ENCODE results near the gene SLC6A2.

Gene SLC6A2

GRCh38 chr16:55728797-55729196 lies 73.0 kb downstream of the SLC6A2 start:
- no peak for DNase-seq (ENCODE audit: low read depth)
- no peak for TF ChIP-seq CTCF (conservative IDR thresholded peaks at IDR 0.05; ENCODE audit: low read depth, low read length)
- H3K4me3 ChIP-seq (ENCODE audit: low read depth, low read length) = no peak overlapping the region

- no peak for DNase-seq (ENCODE audit: low read depth)
- no peak for TF ChIP-seq CTCF (conservative IDR thresholded peaks at IDR 0.05; ENCODE audit: low read depth, low read length)
- H3K4me3 ChIP-seq (ENCODE audit: low read depth, low read length) = no peak overlapping the region
Observed at GRCh38 chr16:55730115-55730514, 74.3 kb downstream of the SLC6A2 start.

DNA sequence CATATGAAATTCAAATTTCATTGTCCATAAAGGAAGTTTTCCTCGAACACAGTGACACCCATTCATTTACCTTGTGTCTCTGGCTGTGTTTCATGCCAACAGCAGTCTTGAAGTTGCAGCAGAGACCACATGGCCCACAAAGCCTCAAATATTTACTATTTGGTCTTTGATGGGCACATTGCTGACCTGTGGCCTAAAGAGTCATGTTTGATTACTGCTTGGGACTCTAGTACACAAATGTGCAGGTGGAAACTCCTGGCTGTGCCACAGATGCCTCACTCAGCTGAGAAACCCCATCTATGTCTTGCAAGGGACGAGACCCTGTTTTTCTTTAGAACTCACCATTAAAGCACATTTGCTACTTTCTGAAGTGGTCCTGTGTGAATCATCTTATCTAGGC lies 76.7 kb downstream of the SLC6A2 start:
- no peak overlapping the region for H3K4me3 ChIP-seq (ENCODE audit: low read depth, low read length)
- no peak for DNase-seq (ENCODE audit: low read depth)
- TF ChIP-seq CTCF (conservative IDR thresholded peaks at IDR 0.05; ENCODE audit: low read depth, low read length) = no peak

DNA sequence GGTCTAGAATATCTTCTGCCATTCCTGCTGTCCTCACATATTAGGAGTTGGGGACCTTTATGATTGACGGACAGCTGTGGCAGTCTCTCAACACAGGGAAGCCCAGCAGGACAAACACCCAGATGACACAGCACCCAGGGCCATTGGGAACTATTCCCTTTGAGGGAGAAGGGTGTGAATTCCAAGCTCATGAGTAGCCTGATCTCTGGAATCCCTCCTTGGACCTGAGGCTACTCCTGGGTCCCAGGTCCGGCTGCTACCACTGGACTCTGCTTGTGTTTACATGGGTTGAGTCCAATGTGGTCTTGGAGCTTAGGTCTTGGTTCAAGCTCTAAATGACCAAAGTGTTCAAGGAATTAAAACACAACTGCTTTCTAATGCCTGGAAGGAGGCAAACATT lies 78.9 kb downstream of the SLC6A2 start:
- TF ChIP-seq CTCF (conservative IDR thresholded peaks at IDR 0.05; ENCODE audit: low read depth, low read length) = no peak
- H3K4me3 ChIP-seq (ENCODE audit: low read depth, low read length) = no peak overlapping the region
- no peak for DNase-seq (ENCODE audit: low read depth)

GRCh38 chr16:55735120-55735781 lies 79.5 kb downstream of the SLC6A2 start:
- no peak for DNase-seq (ENCODE audit: low read depth)
- no peak for TF ChIP-seq CTCF (conservative IDR thresholded peaks at IDR 0.05; ENCODE audit: low read depth, low read length)
- H3K4me3 ChIP-seq (ENCODE audit: low read depth, low read length) = no peak overlapping the region

- TF ChIP-seq CTCF (conservative IDR thresholded peaks at IDR 0.05; ENCODE audit: low read depth, low read length) = no peak
- H3K4me3 ChIP-seq (ENCODE audit: low read depth, low read length) = no peak overlapping the region
- no peak for DNase-seq (ENCODE audit: low read depth)
Observed at GRCh38 chr16:55736671-55737070, 80.9 kb downstream of the SLC6A2 start.

DNA sequence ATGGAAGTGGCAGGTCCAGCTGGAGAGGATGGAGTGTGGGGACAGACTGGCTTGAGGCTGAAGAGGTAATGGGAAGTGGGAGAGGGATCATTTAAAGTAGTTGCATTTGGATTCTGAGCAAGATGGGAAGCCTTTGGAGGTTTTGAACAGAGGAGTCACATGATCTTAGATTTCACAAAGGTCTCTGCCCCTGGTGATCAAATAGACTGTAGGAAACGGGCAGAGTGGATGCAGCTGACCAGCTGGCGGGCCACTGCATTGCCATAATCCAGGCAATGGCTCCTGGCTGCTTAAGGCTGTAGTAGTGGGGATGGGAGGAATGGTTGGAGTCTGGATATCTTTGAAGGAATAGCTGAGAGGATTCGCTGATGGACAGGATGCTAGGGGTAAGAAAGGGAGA lies 81.5 kb downstream of the SLC6A2 start:
- DNase-seq (ENCODE audit: low read depth) = no peak
- TF ChIP-seq CTCF (conservative IDR thresholded peaks at IDR 0.05; ENCODE audit: low read depth, low read length) = no peak

More for the DNA sequence above, 81.5 kb downstream of the SLC6A2 start:
- H3K4me3 ChIP-seq (ENCODE audit: low read depth, low read length) = no peak overlapping the region

Data from choroid plexus epithelial cell (primary cell).